Lower leg skin (tissue), 3 donors: Measurements from ENCODE around the gene RRP36.

Experiments
- POLR2A ChIP-seq, 2 donors: fragments of 450-650 bp; IDR thresholded peaks; one replicate each; pipeline ENCODE4 v1.6.1; 2016 to 2017; ENCODE audit warnings: antibody characterized with exemption in 2 of 2, mild to moderate bottlenecking in 1 of 2, moderate library complexity in 1 of 2
- TF ChIP-seq, protein P1 (sequence below), 3 donors: fragments of 450-650 bp; IDR thresholded peaks; one replicate each; pipeline ENCODE4 v1.5.1; 2016; ENCODE audit warnings: antibody characterized with exemption in 3 of 3, mild to moderate bottlenecking in 3 of 3, moderate library complexity in 2 of 3

DNA sequence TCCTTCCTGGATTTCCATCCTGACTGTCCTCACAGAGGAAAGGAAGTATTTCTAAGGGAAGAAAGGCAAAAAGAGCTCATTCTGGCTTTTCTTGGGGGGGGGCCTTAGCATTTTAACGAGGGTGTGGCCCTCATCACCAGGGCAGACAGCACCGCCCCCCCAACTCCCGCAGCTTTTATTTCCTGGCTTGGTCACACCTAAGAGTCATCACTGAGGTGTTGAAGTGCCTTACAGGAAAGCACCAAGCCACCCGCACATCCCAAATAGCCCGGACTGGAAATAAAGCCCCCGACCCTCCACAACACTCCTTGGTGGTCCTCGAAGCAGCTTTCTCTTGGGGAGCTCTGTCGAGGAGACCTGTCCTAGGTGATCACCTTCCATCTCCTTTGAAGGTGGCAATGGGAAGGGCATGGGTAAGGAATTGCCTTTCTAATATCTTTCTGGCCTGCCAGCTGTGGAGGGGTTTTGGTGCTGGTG is 55.9 kb downstream of the RRP36 start:
- TF ChIP-seq POLR2A (IDR thresholded peaks at IDR 0.05), result no peak
- TF ChIP-seq, protein P1, sequence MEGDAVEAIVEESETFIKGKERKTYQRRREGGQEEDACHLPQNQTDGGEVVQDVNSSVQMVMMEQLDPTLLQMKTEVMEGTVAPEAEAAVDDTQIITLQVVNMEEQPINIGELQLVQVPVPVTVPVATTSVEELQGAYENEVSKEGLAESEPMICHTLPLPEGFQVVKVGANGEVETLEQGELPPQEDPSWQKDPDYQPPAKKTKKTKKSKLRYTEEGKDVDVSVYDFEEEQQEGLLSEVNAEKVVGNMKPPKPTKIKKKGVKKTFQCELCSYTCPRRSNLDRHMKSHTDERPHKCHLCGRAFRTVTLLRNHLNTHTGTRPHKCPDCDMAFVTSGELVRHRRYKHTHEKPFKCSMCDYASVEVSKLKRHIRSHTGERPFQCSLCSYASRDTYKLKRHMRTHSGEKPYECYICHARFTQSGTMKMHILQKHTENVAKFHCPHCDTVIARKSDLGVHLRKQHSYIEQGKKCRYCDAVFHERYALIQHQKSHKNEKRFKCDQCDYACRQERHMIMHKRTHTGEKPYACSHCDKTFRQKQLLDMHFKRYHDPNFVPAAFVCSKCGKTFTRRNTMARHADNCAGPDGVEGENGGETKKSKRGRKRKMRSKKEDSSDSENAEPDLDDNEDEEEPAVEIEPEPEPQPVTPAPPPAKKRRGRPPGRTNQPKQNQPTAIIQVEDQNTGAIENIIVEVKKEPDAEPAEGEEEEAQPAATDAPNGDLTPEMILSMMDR (IDR thresholded peaks at IDR 0.05), result no peak
